Mesendoderm (in vitro differentiated cells): ENCODE data around the gene ARHGAP42.

Experiments used
- DNase-seq: peaks from one replicate; pipeline ENCODE4 v3.0.0; 2013
- H2AK5ac ChIP-seq: 2 replicates; pipeline ENCODE4 v1.6.1; 2013; ENCODE audit warnings: low read length, inconsistent platforms
- H2BK120ac ChIP-seq: 2 replicates; pipeline ENCODE4 v1.6.1; 2013; ENCODE audit warnings: low read depth, mild to moderate bottlenecking, low read length, moderate library complexity, mixed read lengths
- H2BK15ac ChIP-seq: replicated peaks from 2 replicates; pipeline ENCODE4 v1.6.1; 2013; ENCODE audit warnings: low read depth, mild to moderate bottlenecking, moderate library complexity
- H2BK5ac ChIP-seq: 2 replicates; pipeline ENCODE4 v1.6.1; 2013; ENCODE audit warnings: low read length, inconsistent platforms
- H3K18ac ChIP-seq: 2 replicates; pipeline ENCODE4 v1.6.1; 2013; ENCODE audit warnings: mild to moderate bottlenecking, low read length, mixed read lengths
- H3K23ac ChIP-seq: one replicate; pipeline ENCODE4 v1.6.1; 2013; ENCODE audit warnings: low read length
- H3K27ac ChIP-seq: 2 replicates; pipeline ENCODE4 v1.5.1; 2013; ENCODE audit warnings: low read depth, mild to moderate bottlenecking, inconsistent platforms, low read length, moderate library complexity
- H3K27me3 ChIP-seq: 2 replicates; pipeline ENCODE4 v1.6.1; 2013; ENCODE audit warnings: low read length, control low read depth, mild to moderate bottlenecking, inconsistent platforms; ENCODE audit not compliant: insufficient read depth, poor library complexity
- H3K36me3 ChIP-seq: 2 replicates; pipeline ENCODE4 v1.6.1; 2013; ENCODE audit warnings: low read length, inconsistent platforms; ENCODE audit not compliant: control insufficient read depth, insufficient read depth
- H3K4ac ChIP-seq: one replicate; pipeline ENCODE4 v1.6.1; 2013; ENCODE audit warnings: low read depth, mild to moderate bottlenecking, low read length, moderate library complexity
- H3K4me1 ChIP-seq: 2 replicates; pipeline ENCODE4 v1.6.1; 2013; ENCODE audit warnings: low read depth, low read length, inconsistent platforms; ENCODE audit not compliant: control insufficient read depth
- H3K4me2 ChIP-seq: 2 replicates; pipeline ENCODE4 v1.6.1; 2013; ENCODE audit warnings: low read length
- H3K4me3 ChIP-seq: 2 replicates; pipeline ENCODE4 v1.5.1; 2013; ENCODE audit warnings: mild to moderate bottlenecking, low read length
- H3K56ac ChIP-seq: one replicate; pipeline ENCODE4 v1.6.1; 2013; ENCODE audit warnings: low read length
- H3K79me1 ChIP-seq: 2 replicates; pipeline ENCODE4 v1.6.1; 2013; ENCODE audit warnings: low read length, inconsistent platforms
- H3K79me2 ChIP-seq: 2 replicates; pipeline ENCODE4 v1.6.1; 2013; ENCODE audit warnings: mild to moderate bottlenecking, low read length; ENCODE audit not compliant: control insufficient read depth, insufficient read depth
- H3K9ac ChIP-seq: 2 replicates; pipeline ENCODE4 v1.6.1; 2013; ENCODE audit warnings: low read length, inconsistent platforms
- H4K5ac ChIP-seq: one replicate; pipeline ENCODE4 v1.6.1; 2013; ENCODE audit warnings: low read length
- H4K8ac ChIP-seq: one replicate; pipeline ENCODE4 v1.6.1; 2013; ENCODE audit warnings: low read depth, mild to moderate bottlenecking, control low read depth, low read length, moderate library complexity
- WGBS: extraction: QIAGEN DNeasy Blood & Tissue Kit; methylation state at CpG from one replicate; pipeline ENCODE4 v1.1.7; 2013; ENCODE audit warnings: low lambda C conversion rate, missing lambda C conversion rate; ENCODE audit not compliant: insufficient coverage; ENCODE audit errors: extremely low coverage; 5-methylcytosine and 5-hydroxymethylcytosine counted together

ARHGAP42 gene

DNA sequence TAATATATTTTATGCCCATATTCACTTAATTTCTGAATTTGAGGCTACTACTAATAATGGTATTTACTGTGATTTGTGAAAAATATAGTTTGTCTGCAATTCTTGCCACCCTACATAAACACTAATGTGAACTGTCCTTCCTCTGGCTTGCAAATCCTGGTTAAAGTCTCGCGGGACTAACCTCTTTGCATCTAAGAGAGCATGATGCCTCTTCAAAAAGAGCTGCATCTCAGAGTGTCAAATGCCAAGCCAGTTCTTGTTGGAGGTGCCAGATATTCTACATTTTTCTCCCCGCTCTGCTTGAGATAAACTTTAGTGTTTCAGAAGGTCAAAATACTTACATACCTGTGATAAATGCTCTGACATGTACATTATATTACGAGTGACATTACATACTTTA lies 2.1 kb downstream of the ARHGAP42 start:
- Histone ChIP-seq H3K36me3 (no peaks in the 10 kb centered on the region), H3K23ac (no peak overlapping the region), H3K56ac (peak overlapping the region; percentile 53), H2BK120ac (no peak overlapping the region), H3K4ac (no peak overlapping the region), H3K9ac (no peak overlapping the region), H2AK5ac (no peak overlapping the region), H3K4me3 (no peak overlapping the region), H3K4me2 (no peak overlapping the region), H3K79me1 (peaks cover 8% of the 10 kb centered on the region), H2BK15ac (no peak overlapping the region), H3K27me3 (no peaks in the 10 kb centered on the region), H3K79me2 (peaks cover 14% of the 10 kb centered on the region), H3K4me1 (no peaks in the 10 kb centered on the region), H3K18ac (no peak overlapping the region), H4K5ac (no peak overlapping the region), H4K8ac (no peak overlapping the region), H3K27ac (no peak overlapping the region), H2BK5ac (no peak overlapping the region)
- peak; percentile 74 for DNase-seq
- WGBS = no CpG with 5 or more reads among the region's 4 CpGs

DNA sequence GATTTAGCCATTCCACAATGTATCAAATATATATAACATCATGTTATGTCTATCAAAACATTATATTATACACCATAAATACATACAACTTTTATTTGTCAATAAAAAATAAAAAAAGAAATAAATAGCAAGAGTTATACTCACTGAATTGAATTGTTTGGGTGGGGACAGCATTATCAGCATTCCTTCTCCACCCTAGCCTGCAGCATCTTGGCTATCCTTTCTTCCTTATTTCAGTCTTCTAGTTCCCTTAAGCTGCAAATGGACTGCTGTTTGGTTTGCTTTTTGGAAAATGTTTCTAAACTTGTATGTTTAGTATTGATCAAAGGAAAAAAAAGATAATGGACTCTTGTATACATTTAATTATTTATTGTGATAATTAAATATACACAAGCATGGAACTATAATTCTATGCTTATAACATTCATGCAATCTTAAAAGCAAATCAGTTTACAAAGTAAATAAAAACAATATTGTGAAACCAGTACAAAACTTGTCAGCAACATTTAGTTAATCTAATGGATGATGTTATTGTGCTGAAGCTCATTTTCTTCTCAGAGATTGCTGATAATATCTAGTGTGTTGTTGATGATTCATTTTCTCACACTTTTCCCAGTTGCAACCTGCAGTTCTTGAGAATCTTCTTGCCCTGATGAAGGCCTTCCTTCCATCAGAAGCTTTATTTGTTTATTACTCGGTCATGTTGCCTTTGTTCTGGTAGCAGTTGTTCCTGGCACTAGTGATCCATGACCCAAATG lies 5.0 kb downstream of the ARHGAP42 start:
- no peak overlapping the region for H4K5ac ChIP-seq
- H3K4me1 ChIP-seq = no peaks in the 10 kb centered on the region
- H3K27ac ChIP-seq = no peak overlapping the region
- H3K79me2 ChIP-seq = peaks cover 14% of the 10 kb centered on the region
- peak overlapping the region; percentile 8 for H2BK15ac ChIP-seq
- no peak overlapping the region for H2BK5ac ChIP-seq
- H3K56ac ChIP-seq = no peak overlapping the region
- no peak overlapping the region for H3K23ac ChIP-seq
- H2AK5ac ChIP-seq = no peak overlapping the region
- no CpG with 5 or more reads among the region's 1 CpG for WGBS
- H3K4me3 ChIP-seq = no peak overlapping the region
- no peaks in the 10 kb centered on the region for H3K36me3 ChIP-seq
- H3K4me2 ChIP-seq = no peak overlapping the region
- H3K27me3 ChIP-seq = no peaks in the 10 kb centered on the region
- peaks cover 11% of the 10 kb centered on the region for H3K79me1 ChIP-seq
- H2BK120ac ChIP-seq = no peak overlapping the region
- no peak overlapping the region for H3K18ac ChIP-seq
- no peak overlapping the region for H4K8ac ChIP-seq
- H3K4ac ChIP-seq = no peak overlapping the region
- H3K9ac ChIP-seq = no peak overlapping the region
- DNase-seq = no peak

DNA sequence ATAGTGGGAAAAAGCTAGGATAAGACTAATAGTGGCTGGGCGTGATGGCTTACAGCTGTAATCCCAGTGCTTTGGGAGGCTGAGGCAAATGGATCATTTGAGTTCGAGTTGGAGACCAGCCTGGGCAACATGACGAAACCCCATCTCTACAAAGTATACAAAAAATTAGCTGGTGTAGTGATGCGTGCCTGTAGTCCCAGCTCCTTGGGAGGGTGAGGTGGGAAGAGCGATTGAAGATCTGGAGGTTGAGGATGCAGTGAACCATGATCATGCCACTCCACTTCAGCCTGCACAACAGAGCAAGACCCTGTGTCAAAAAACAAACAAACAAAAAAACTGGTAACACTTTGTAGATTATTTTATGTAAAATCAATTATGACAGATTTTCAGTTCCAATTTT lies 8.8 kb downstream of the ARHGAP42 start:
- no CpG with 5 or more reads among the region's 5 CpGs for WGBS
- Histone ChIP-seq H3K4ac (no peak overlapping the region), H3K56ac (no peak overlapping the region), H3K4me3 (no peak overlapping the region), H3K27me3 (no peaks in the 10 kb centered on the region), H3K79me1 (peaks cover 9% of the 10 kb centered on the region), H3K18ac (no peak overlapping the region), H2AK5ac (no peak overlapping the region), H2BK15ac (no peak overlapping the region), H3K79me2 (peaks cover 7% of the 10 kb centered on the region), H3K23ac (no peak overlapping the region), H3K27ac (no peak overlapping the region), H3K36me3 (no peaks in the 10 kb centered on the region), H3K9ac (no peak overlapping the region), H2BK120ac (no peak overlapping the region), H4K5ac (no peak overlapping the region), H3K4me1 (no peaks in the 10 kb centered on the region), H2BK5ac (no peak overlapping the region), H4K8ac (no peak overlapping the region), H3K4me2 (no peak overlapping the region)
- no peak for DNase-seq

DNA sequence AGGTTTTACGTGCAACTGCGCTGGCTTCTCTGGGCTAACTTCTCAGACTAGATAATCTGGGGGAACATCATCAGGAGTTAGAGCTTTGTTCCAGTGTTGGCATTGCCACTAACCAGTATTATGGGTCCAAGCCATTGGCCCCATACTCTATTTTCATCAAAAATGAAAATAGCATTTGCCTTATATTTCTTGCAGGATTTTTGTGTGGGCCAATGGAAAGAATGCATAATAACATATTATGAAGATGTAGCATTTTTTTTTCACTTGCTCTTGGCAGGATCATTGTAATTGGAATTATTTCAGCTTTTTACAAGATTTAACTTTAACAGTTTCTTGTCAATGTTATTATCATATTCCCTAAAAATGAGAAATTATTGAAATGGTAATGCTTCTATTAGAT lies 16.1 kb downstream of the ARHGAP42 start:
- Histone ChIP-seq H3K79me1 (peaks cover 10% of the 10 kb centered on the region), H3K4me2 (no peak overlapping the region), H3K18ac (no peak overlapping the region), H2BK5ac (no peak overlapping the region), H4K8ac (no peak overlapping the region), H3K9ac (no peak overlapping the region), H3K4ac (no peak overlapping the region), H3K27me3 (no peaks in the 10 kb centered on the region), H2BK120ac (no peak overlapping the region), H3K56ac (no peak overlapping the region), H4K5ac (no peak overlapping the region), H3K79me2 (peaks cover 5% of the 10 kb centered on the region), H2BK15ac (no peak overlapping the region), H3K36me3 (no peaks in the 10 kb centered on the region), H2AK5ac (no peak overlapping the region), H3K23ac (no peak overlapping the region), H3K27ac (no peak overlapping the region), H3K4me3 (no peak overlapping the region), H3K4me1 (peaks cover 2% of the 10 kb centered on the region)
- no CpG with 5 or more reads among the region's 2 CpGs for WGBS
- no peak for DNase-seq

DNA sequence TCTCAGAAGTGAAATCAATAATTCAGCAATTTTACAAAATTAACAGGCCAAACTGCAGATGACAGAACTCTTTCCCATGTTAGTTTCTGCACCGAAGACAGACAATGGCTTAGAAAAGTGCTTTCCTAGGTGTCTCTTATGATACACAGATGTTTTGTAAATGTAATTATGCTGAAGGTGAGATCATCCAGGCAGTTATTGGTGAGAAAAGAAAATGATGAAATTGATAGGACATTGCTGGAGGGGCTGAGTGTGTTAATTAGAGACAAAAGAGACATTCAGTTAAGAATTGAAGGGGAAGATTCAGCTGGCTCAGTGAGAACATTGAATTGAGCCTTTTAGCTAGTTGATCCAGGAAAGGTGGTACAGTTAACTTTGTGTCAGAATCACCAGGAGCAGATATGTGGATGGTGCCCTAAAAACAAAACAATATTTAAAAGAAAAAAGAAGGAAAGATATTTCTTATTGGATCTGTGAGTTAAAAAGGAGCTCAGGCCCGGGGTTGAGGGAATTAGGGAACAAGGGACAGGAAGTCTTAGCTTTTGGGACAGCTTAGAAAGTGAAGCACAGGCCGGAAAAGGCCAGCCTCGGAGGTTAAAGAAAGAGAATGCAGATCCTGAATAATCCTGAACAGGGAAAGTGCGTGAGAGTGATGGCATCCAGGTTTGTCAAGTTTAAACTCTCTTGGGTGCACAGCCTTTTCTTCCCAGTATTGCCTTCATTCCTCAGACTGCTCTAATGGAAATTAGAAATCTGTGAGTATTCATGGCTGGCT lies 16.9 kb downstream of the ARHGAP42 start:
- H4K8ac ChIP-seq = no peak overlapping the region
- H3K4me2 ChIP-seq = no peak overlapping the region
- H3K56ac ChIP-seq = no peak overlapping the region
- no peaks in the 10 kb centered on the region for H3K27me3 ChIP-seq
- H3K4me3 ChIP-seq = no peak overlapping the region
- H3K79me1 ChIP-seq = peaks cover 10% of the 10 kb centered on the region
- no peak overlapping the region for H2BK5ac ChIP-seq
- peak overlapping the region; percentile 70 for H3K18ac ChIP-seq
- no peak overlapping the region for H2BK120ac ChIP-seq
- no peak overlapping the region for H2AK5ac ChIP-seq
- no peak overlapping the region for H3K9ac ChIP-seq
- no peak for DNase-seq
- no peak overlapping the region for H4K5ac ChIP-seq
- peaks cover 2% of the 10 kb centered on the region for H3K4me1 ChIP-seq
- WGBS = no CpG with 5 or more reads among the region's 5 CpGs
- H2BK15ac ChIP-seq = no peak overlapping the region
- H3K36me3 ChIP-seq = no peaks in the 10 kb centered on the region
- no peak overlapping the region for H3K4ac ChIP-seq
- H3K79me2 ChIP-seq = peaks cover 5% of the 10 kb centered on the region
- H3K27ac ChIP-seq = no peak overlapping the region
- no peak overlapping the region for H3K23ac ChIP-seq
